HCT116 (cell line): ENCODE measurements around the gene SH3YL1. TPM values are rescaled to one million over a fixed set of nuclear protein-coding genes. Genes with fewer than 3 reads are reported as not detected.

Source experiments
- ATAC-seq: fragments of 200-7000 bp; cut with Tn5 transposase; 2 replicates; pipeline ENCODE4 v1.9.1; 2020; ENCODE audit warnings: mild to moderate bottlenecking, moderate library complexity
- BruUV-seq: library from RNA; stranded (reverse); fragments of 400-500 nt; replicated peaks from 2 replicates; lab custom pipeline; 2021; lab: Mats Ljungman, UMichigan
- CTCF ChIA-PET: fragments of 300-600 bp; sonication (Branson Sonifier 250); formaldehyde crosslinking; loops from one replicate; lab custom pipeline; 2021; ENCODE audit warnings: antibody characterized with exemption; lab: Charles Lee
- POLR2A ChIA-PET: fragments of 300-600, 350-600 bp; sonication (Branson Sonifier 250); formaldehyde crosslinking; loops from one replicate; lab custom pipeline; 2021; ENCODE audit warnings: antibody characterized with exemption; lab: Charles Lee
- RAD21 ChIA-PET, 2 experiments: fragments of 300-600 bp; sonication (Branson Sonifier 250); formaldehyde crosslinking; loops; one replicate each; lab custom pipeline; 2023; ENCODE audit warnings: low total read pairs in 2 of 2; ENCODE audit not compliant: uncharacterized antibody in 2 of 2, unreplicated experiment in 2 of 2, low non-redundant PET in 1 of 2; lab: Charles Lee
- DNase-seq: peaks from one replicate; pipeline ENCODE4 v3.0.0-alpha.2; 2010; ENCODE audit warnings: low read depth, low spot score
- H2AFZ ChIP-seq: fragments of 200-600 bp; shearing (Covaris generic), sonication (generic); 2 replicates; pipeline ENCODE4 v1.6.1; 2017; ENCODE audit warnings: low read depth, mixed run types, mixed read lengths, antibody characterized with exemption, low read length; ENCODE audit not compliant: poor library complexity, severe bottlenecking
- H3K27ac ChIP-seq: 2 replicates; pipeline ENCODE4 v1.5.1; 2012; ENCODE audit warnings: low read depth, low read length
- H3K27me3 ChIP-seq: fragments of 200-600 bp; sonication (generic); 2 replicates; pipeline ENCODE4 v1.6.1; 2016; ENCODE audit warnings: mixed run types, low read length, mixed read lengths; ENCODE audit not compliant: insufficient read depth
- H3K36me3 ChIP-seq, 2 experiments: fragments of 200-500 bp in 1 of 2; fragments of 200-600 bp in 1 of 2; sonication (Bioruptor generic) in 1 of 2; sonication (generic) in 1 of 2; 2 replicates each; pipeline versions ENCODE4 v1.5.1 to v1.6.1; 2014 to 2016; ENCODE audit warnings: low read length in 2 of 2, inconsistent platforms in 1 of 2, mixed read lengths in 1 of 2, mixed run types in 1 of 2; ENCODE audit not compliant: insufficient read depth in 2 of 2, control insufficient read depth in 1 of 2
- H3K4me1 ChIP-seq, 2 experiments: fragments of 200-600 bp in 1 of 2; sonication (generic) in 1 of 2; 2 replicates each; pipeline versions ENCODE4 v1.5.1 to v1.6.1; 2012 to 2017; ENCODE audit warnings: low read length in 2 of 2, inconsistent platforms in 1 of 2, mild to moderate bottlenecking in 1 of 2, mixed read lengths in 1 of 2, mixed run types in 1 of 2, moderate library complexity in 1 of 2; ENCODE audit not compliant: insufficient read depth in 2 of 2, control insufficient read depth in 1 of 2
- H3K4me2 ChIP-seq: fragments of 200-600 bp; sonication (generic); 2 replicates; pipeline ENCODE4 v1.6.1; 2017; ENCODE audit warnings: mixed run types, low read length, mixed read lengths
- H3K4me3 ChIP-seq, 2 experiments: fragments of 200-600 bp in 1 of 2; sonication (generic) in 1 of 2; replicated peaks in 1 of 2; 2 replicates each; pipeline ENCODE4 v1.5.1; 2011 to 2016; ENCODE audit warnings: low read length in 2 of 2, control low read depth in 1 of 2, low read depth in 1 of 2, mild to moderate bottlenecking in 1 of 2, mixed read lengths in 1 of 2, mixed run types in 1 of 2
- H3K79me2 ChIP-seq: fragments of 200-600 bp; sonication (generic); 2 replicates; pipeline ENCODE4 v1.6.1; 2017; ENCODE audit warnings: mild to moderate bottlenecking, mixed run types, low read length, moderate library complexity, mixed read lengths; ENCODE audit not compliant: insufficient read depth
- H3K9ac ChIP-seq: fragments of 200-600 bp; sonication (generic); 2 replicates; pipeline ENCODE4 v1.6.1; 2016; ENCODE audit warnings: low read length, mixed read lengths
- H3K9me2 ChIP-seq: fragments of 200-600 bp; sonication (generic), shearing (Covaris generic); 2 replicates; pipeline ENCODE4 v1.6.1; 2017; ENCODE audit warnings: mixed run types, mild to moderate bottlenecking, moderate library complexity; ENCODE audit not compliant: insufficient read depth
- H3K9me3 ChIP-seq, 2 experiments: fragments of 200-500 bp in 1 of 2; fragments of 200-600 bp in 1 of 2; sonication (Bioruptor generic) in 1 of 2; sonication (generic) in 1 of 2; 2 replicates each; pipeline ENCODE4 v1.6.1; 2014 to 2017; ENCODE audit warnings: low read length in 2 of 2, mixed read lengths in 2 of 2, inconsistent platforms in 1 of 2, low read depth in 1 of 2, mild to moderate bottlenecking in 1 of 2, mixed run types in 1 of 2, moderate library complexity in 1 of 2; ENCODE audit not compliant: control insufficient read depth in 1 of 2, insufficient read depth in 1 of 2
- H4K20me1 ChIP-seq: fragments of 200-600 bp; sonication (generic), shearing (Covaris generic); 2 replicates; pipeline ENCODE4 v1.6.1; 2017; ENCODE audit warnings: mixed run types, mild to moderate bottlenecking, moderate library complexity; ENCODE audit not compliant: insufficient read depth
- CBX3 ChIP-seq: IDR thresholded peaks from 2 replicates; pipeline ENCODE4 v1.6.1; 2012; ENCODE audit warnings: low read depth
- CTCF ChIP-seq, 3 experiments: fragments of 200-600 bp in 1 of 3; sonication (generic) in 1 of 3; IDR thresholded peaks in 2 of 3; conservative IDR thresholded peaks in 1 of 3; 2 replicates each; pipeline ENCODE4 v1.5.1; 2012 to 2017; ENCODE audit warnings: low read depth in 2 of 3, low read length in 2 of 3, antibody characterized with exemption in 1 of 3, borderline replicate concordance in 1 of 3, control low read depth in 1 of 3, mild to moderate bottlenecking in 1 of 3, mixed read lengths in 1 of 3, mixed run types in 1 of 3, moderate library complexity in 1 of 3; ENCODE audit not compliant: insufficient read depth in 1 of 3
- ELF1 ChIP-seq: IDR thresholded peaks from 2 replicates; pipeline ENCODE4 v1.6.1; 2012; ENCODE audit warnings: low read depth, borderline replicate concordance
- EZH2 ChIP-seq: fragments of 200-600 bp; sonication (generic); IDR thresholded peaks from 2 replicates; pipeline ENCODE4 v1.6.1; 2017; ENCODE audit warnings: antibody characterized with exemption, mixed run types
- FOSL1 ChIP-seq: IDR thresholded peaks from 2 replicates; pipeline ENCODE4 v1.6.1; 2012; ENCODE audit warnings: low read depth
- MAX ChIP-seq: IDR thresholded peaks from 2 replicates; pipeline ENCODE4 v1.6.1; 2012
- POLR2AphosphoS5 ChIP-seq: IDR thresholded peaks from 2 replicates; pipeline ENCODE4 v1.6.1; 2011; ENCODE audit warnings: mild to moderate bottlenecking, low read depth, low read length, moderate library complexity
- RAD21 ChIP-seq: IDR thresholded peaks from 2 replicates; pipeline ENCODE4 v1.6.1; 2012; ENCODE audit warnings: low read depth, mild to moderate bottlenecking
- SIN3A ChIP-seq: IDR thresholded peaks from 2 replicates; pipeline ENCODE4 v1.6.1; 2012; ENCODE audit warnings: low read depth
- SRF ChIP-seq: IDR thresholded peaks from 2 replicates; pipeline ENCODE4 v1.6.1; 2012; ENCODE audit warnings: low read depth
- TCF7L2 ChIP-seq: IDR thresholded peaks from 2 replicates; pipeline ENCODE4 v1.7.0; 2011; ENCODE audit warnings: borderline replicate concordance, inconsistent platforms; ENCODE audit not compliant: insufficient read depth, insufficient read length; ENCODE audit errors: extremely low read depth
- ZFX ChIP-seq: fragments of 450-650 bp; IDR thresholded peaks from 2 replicates; pipeline ENCODE4 v1.6.1; 2017
- intact Hi-C: fragments of 100-400 bp; cut with micrococcal nuclease; formaldehyde crosslinking; loops from 2 replicates; pipeline ENCODE4 v1.10.0; 2022
- total RNA-seq: library from RNA; stranded (reverse); gene quantifications from one replicate; pipeline ENCODE4 v1.2.1, GENCODE V29; 2021; ENCODE audit not compliant: unreplicated experiment
- TF ChIP-seq, protein P1 (sequence below): IDR thresholded peaks from 2 replicates; pipeline ENCODE4 v1.6.1; 2011; ENCODE audit warnings: mild to moderate bottlenecking, low read length, moderate library complexity; ENCODE audit not compliant: insufficient replicate concordance; ENCODE audit errors: extremely low read depth

SH3YL1 gene
- total RNA-seq, 1 experiment from 2014 or later = 32.8 TPM

- TF ChIP-seq CBX3 (no peak), FOSL1 (no peak), SRF (no peak), EZH2 (no peak), MAX (no peak), TCF7L2 (no peak), RAD21 (no peak), POLR2AphosphoS5 (no peak), ELF1 (no peak), CTCF (IDR thresholded peaks at IDR 0.05 in 2 of 3, conservative IDR thresholded peaks at IDR 0.05 in 1 of 3; ENCODE audit: borderline replicate concordance in 1 of 3, insufficient read depth in 1 of 3, low read depth in 2 of 3, low read length in 2 of 3) (no peak), SIN3A (no peak), ZFX (no peak)
- TF ChIP-seq, protein P1, sequence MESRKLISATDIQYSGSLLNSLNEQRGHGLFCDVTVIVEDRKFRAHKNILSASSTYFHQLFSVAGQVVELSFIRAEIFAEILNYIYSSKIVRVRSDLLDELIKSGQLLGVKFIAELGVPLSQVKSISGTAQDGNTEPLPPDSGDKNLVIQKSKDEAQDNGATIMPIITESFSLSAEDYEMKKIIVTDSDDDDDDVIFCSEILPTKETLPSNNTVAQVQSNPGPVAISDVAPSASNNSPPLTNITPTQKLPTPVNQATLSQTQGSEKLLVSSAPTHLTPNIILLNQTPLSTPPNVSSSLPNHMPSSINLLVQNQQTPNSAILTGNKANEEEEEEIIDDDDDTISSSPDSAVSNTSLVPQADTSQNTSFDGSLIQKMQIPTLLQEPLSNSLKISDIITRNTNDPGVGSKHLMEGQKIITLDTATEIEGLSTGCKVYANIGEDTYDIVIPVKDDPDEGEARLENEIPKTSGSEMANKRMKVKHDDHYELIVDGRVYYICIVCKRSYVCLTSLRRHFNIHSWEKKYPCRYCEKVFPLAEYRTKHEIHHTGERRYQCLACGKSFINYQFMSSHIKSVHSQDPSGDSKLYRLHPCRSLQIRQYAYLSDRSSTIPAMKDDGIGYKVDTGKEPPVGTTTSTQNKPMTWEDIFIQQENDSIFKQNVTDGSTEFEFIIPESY = no peak
- TF ChIP-seq, all 23 proteins: peak for 0
- no peak overlapping the region for H2AFZ ChIP-seq
- no peak overlapping the region for H3K9ac ChIP-seq
- no peaks in the 10 kb centered on the region for H3K27me3 ChIP-seq
- CTCF ChIA-PET = interaction anchor here (1.6 kb wide), 1 partner anchor 10 kb away, joined by 6 read pairs; no protein-coding TSS in a partner anchor
- DNase-seq (no peak), ATAC-seq (no peak)
- no peak overlapping the region for H3K4me2 ChIP-seq
- peaks cover under 1% of the 10 kb centered on the region; the same call in 1 of the 2 replicates for H3K79me2 ChIP-seq
- H3K4me3 ChIP-seq = no peak overlapping the region
- no peaks in the 10 kb centered on the region for H4K20me1 ChIP-seq
- H3K4me1 ChIP-seq = no peaks in the 10 kb centered on the region
- no TSS peak for BruUV-seq
- intact Hi-C loops = no loop called here
- H3K27ac ChIP-seq = no peak overlapping the region
- no peaks in the 10 kb centered on the region for H3K9me2 ChIP-seq
- POLR2A ChIA-PET = no interaction called here
- RAD21 ChIA-PET = no interaction called here
- H3K9me3 ChIP-seq = peaks cover 8 to 14% of the 10 kb centered on the region in 2 experiments; a peak in 3 of 4 replicates
- no peaks in the 10 kb centered on the region for H3K36me3 ChIP-seq
Measured at GRCh38 chr2:256094-256493, 7.7 kb downstream of the SH3YL1 start.
